NCI-H146 treated with DMSO at 0.1 percent for 48 hours (cell line): ENCODE data around the gene STARD10.
"Not testable (repeated sequence)": the region's sequence is repeated elsewhere in the genome, so short reads cannot be mapped to it uniquely, and the experiment has no call there.

ENCODE experiments used
- DNase-seq: peaks from one replicate; lab custom pipeline; 2025; ENCODE audit not compliant: unreplicated experiment; lab: John Stamatoyannopoulos, UW

Gene STARD10

GRCh38 chr11:72808331-72808798 is 14.5 kb upstream of the STARD10 start:
- DNase-seq, result no peak

GRCh38 chr11:72807792-72808191 is 13.9 kb upstream of the STARD10 start:
- no peak for DNase-seq

- no peak for DNase-seq
Measured at GRCh38 chr11:72807021-72807693, 13.3 kb upstream of the STARD10 start.

DNA sequence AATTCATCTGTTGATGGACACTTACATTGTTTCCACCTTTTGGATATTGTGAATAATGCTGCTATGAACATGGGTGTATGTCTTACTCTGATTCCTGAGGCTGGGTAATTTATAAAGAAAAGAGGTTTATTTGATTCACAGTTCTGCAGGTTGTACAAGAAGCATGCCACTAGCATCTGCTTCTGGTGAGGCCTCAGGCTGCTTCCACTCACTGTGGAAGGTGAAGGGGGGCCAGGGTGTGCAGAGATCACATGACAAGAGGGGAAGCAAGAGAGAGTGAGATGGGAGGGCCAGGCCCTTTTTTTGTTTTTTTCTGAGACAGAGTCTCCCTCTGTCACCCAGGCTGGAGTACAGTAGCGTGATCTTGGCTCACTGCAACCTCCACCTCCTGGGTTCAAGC is 12.5 kb upstream of the STARD10 start:
- not testable (repeated sequence) for DNase-seq

- no peak for DNase-seq
Measured at GRCh38 chr11:72805216-72805615, 11.4 kb upstream of the STARD10 start.

- DNase-seq, result no peak
Measured at GRCh38 chr11:72802822-72803221, 9.0 kb upstream of the STARD10 start.

DNA sequence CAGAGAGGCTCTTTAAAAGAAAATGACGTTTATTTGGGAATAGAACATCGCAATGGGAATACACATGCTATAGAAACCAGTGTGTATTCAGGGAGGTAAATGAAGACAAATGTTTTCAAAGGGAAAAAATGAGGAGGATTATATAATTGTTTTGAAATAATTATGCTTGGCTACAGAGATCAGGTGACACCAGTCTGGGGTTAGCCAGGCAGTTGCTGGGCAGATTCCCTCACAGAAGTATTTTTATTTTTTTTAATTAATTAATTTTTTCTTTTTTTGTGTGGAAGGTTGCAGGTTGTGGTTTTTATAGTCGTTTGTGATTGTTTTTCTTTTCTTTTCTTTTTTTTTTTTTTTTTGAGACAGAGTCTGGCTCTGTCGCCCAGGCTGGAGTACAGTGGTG is 5.6 kb upstream of the STARD10 start:
- DNase-seq, result no peak

GRCh38 chr11:72798361-72798760 is 4.5 kb upstream of the STARD10 start:
- DNase-seq, result no peak

GRCh38 chr11:72793076-72793424 is 797 bp downstream of the STARD10 start:
- DNase-seq, result no peak

DNA sequence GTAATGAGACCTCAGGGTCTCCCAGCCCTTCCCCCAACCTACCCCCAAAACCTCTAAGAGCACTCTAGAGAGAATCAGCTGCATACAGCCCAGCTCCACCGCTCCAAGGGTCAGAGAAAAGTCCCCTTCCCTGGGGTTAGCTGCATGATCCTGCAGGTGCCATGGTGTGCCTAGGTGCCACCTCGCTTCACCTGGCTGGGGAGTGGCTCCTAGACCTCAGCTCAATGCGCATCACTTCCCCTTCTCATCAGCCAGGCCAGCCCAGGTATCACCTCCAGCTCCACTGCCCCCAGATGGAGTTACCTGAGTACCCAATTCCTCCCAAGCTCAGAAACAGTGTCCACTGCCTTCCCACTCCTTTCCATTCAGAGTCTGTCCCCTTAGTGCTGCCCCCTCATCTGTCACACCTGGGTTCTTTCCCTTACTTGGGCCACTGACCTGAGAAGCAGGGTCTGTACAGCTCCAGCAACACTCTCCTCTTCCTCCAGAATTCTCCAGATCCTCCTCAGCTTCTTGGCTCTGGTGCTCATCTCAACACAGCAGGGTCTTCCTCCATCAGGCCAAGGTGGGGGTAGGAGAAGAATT is 1.3 kb downstream of the STARD10 start:
- DNase-seq, result no peak

DNA sequence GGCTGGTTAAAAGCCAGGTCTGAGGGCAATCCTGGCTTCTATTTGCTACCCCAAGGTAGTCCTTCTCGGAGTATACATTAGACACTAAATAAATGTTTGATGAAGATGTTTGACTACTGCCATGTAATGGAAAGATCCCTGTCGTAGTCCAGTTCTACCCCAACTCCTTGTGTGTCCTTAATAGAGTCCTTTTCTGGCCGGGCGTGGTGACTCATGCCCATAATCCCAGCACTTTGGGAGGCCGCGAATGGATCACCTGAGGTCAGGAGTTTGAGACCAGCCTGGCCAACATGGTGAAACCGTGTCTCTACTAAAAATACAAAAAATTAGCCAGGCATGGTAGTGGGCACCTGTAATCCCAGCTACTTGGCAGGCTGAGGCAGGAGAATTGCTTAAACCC is 2.6 kb downstream of the STARD10 start:
- not testable (repeated sequence) for DNase-seq

- DNase-seq, result no peak
Measured at GRCh38 chr11:72789493-72790131, 4.2 kb downstream of the STARD10 start.

GRCh38 chr11:72788241-72788640 is 5.6 kb downstream of the STARD10 start:
- DNase-seq, result no peak

GRCh38 chr11:72787216-72788104 is 6.4 kb downstream of the STARD10 start:
- DNase-seq, result peak; percentile 96

DNA sequence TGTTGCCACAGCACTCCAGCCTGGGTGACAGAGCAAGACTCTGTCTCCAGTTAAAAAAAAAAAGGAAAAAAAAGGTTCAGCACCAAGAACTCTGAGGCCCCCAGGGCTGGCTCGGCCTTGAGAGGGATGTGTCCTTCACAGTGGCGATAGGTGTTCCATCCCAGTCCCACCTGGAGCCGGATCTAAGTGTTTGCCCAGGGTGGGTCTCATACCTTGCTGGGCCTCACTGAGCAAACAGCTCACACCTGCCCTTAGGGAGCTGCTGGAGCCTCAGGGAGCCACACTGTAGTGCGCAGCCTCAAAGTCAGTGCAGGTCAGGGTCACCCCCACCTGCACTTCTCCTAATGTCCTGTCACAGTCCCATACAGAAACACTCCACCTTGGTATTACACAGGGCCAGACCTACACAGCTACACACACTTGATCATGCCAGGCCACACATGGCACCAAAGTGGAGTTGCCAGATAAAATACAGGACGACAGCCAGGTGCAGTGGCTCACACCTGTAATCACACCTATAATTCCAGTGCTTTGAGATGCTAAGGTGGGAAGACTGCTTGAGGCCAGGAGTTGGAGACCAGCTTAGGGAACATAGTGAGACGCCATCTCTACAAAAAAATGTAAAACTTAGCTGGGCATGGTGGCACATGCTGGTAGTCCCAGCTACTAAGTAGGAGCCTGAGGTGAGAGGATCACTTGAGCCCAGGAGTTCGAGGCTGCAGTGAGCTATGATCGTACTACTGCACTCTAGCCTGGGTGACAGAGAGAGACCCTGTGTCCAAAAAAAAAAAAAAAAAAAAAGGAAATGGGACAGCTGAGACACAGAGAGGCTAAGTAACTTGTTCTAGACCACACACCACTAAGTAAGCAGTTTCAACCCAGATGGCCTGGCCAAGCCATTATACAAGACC is 7.3 kb downstream of the STARD10 start:
- DNase-seq, result peak; percentile 96

DNA sequence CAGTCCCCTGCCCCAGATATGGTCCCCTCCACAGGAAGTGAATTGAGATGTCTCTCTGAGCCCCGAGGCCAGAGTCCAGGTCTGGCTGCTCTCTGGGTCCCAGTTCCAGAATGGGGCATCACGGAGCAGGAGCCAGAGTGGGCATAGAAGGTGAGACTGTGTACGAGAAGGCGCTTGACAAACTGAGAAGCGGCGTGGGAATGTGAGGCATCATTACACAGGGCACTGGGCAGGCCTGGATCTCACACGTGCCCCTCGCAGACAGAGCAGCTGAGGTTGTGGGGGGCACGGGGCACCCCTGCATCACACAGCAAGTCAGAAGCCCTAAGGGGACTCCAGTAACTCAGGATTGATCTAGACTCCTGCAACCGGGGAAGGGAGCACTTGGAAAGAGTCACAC is 9.2 kb downstream of the STARD10 start:
- no peak for DNase-seq

GRCh38 chr11:72783144-72783905 is 10.5 kb downstream of the STARD10 start:
- no peak for DNase-seq

DNA sequence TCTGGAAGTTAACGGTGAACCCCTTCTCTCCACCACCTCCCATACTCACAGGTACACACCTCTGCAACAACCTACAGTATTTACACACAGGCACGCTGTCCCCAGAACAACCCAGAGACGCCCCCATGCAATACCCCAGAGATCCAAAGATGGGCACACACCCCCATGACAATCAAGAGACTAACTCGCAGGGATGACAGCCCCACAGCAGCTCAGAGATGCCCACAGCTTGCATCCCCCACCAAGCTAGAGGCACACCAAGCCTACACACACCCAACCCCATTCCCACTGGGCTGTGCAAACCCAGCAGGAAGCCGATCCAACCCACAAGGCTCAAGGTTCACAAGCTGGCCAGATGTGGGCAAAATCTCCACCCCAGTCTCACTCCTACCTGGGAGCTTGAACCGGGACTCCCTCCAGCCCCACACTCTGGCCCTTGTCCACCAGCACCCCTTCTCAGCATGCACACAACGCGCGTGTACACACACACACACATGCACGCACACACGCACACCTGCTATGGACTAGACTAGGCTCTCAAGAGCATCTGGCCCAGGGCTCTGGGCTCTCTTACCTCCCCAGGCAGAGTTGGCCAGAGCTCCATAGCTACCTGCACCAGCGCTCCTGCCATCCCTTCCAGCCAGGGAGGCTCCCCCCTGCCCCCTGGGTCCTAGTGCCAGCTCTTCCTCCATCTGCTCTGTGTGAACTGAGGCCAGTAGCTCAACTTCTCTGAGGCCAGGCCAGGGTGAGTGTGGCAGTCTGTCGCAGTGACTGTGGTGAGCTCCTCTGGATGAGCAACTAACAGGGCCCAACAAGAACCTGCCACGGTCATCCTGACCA is 11.5 kb downstream of the STARD10 start:
- peak; percentile 19 for DNase-seq
